Measurements from ENCODE around the gene BIK. TPM values are rescaled to one million over a fixed set of nuclear protein-coding genes. Genes with fewer than 3 reads are reported as not detected.

Gene BIK
- total and polyA plus RNA-seq, 2 experiments from 2014 or later, result 9.6 to 9.8 TPM

- H3K79me2 ChIP-seq (replicated peaks; ENCODE audit: insufficient read depth), result no peaks in the 10 kb centered on the region
- H3K27ac ChIP-seq (ENCODE audit: low read depth), result no peak overlapping the region
- H3K4me1 Mint-ChIP-seq, result peaks cover 8% of the 10 kb centered on the region; the same call in 2 of the 3 replicates
- no peaks in the 10 kb centered on the region for H3K27me3 ChIP-seq (ENCODE audit: insufficient read depth)
- no peak overlapping the region for H2AFZ ChIP-seq
- H3K9me3 Mint-ChIP-seq, result no peaks in the 10 kb centered on the region
- no peak overlapping the region for H3K4me3 ChIP-seq
- H3K36me3 ChIP-seq (ENCODE audit: insufficient read depth), result no peaks in the 10 kb centered on the region
- peaks cover 3% of the 10 kb centered on the region for H3K27me3 Mint-ChIP-seq (ENCODE audit: insufficient read depth, low read depth, poor library complexity)
- no peaks in the 10 kb centered on the region; the same call in 1 of the 2 replicates for H3F3A ChIP-seq (replicated peaks; ENCODE audit: low read depth)
- H3K4me3 Mint-ChIP-seq, result no peak overlapping the region
- TF ChIP-seq STAT1 (IDR thresholded peaks at IDR 0.05; ENCODE audit: unreplicated experiment) (no peak), CREB1 (CRISPR knock-in tag; IDR thresholded peaks at IDR 0.05; ENCODE audit: low read depth) (no peak), EZH2 (IDR thresholded peaks at IDR 0.05; ENCODE audit: low read depth, unreplicated experiment) (no peak), JUNB (IDR thresholded peaks at IDR 0.05; ENCODE audit: unreplicated experiment) (no peak), NANOG (IDR thresholded peaks at IDR 0.05; ENCODE audit: borderline replicate concordance) (no peak), ZNF462 (CRISPR knock-in tag; IDR thresholded peaks at IDR 0.05) (no peak), ETS1 (IDR thresholded peaks at IDR 0.05) (no peak), EZH2phosphoT487 (IDR thresholded peaks at IDR 0.05; ENCODE audit: unreplicated experiment) (no peak), ZNF331 (CRISPR knock-in tag; IDR thresholded peaks at IDR 0.05; ENCODE audit: low read depth) (no peak), ZNF114 (CRISPR knock-in tag; IDR thresholded peaks at IDR 0.05) (no peak), CTCF (conservative IDR thresholded peaks at IDR 0.05; ENCODE audit: low read depth in 2 of 2) (no peak)
- TF ChIP-seq, protein P1, sequence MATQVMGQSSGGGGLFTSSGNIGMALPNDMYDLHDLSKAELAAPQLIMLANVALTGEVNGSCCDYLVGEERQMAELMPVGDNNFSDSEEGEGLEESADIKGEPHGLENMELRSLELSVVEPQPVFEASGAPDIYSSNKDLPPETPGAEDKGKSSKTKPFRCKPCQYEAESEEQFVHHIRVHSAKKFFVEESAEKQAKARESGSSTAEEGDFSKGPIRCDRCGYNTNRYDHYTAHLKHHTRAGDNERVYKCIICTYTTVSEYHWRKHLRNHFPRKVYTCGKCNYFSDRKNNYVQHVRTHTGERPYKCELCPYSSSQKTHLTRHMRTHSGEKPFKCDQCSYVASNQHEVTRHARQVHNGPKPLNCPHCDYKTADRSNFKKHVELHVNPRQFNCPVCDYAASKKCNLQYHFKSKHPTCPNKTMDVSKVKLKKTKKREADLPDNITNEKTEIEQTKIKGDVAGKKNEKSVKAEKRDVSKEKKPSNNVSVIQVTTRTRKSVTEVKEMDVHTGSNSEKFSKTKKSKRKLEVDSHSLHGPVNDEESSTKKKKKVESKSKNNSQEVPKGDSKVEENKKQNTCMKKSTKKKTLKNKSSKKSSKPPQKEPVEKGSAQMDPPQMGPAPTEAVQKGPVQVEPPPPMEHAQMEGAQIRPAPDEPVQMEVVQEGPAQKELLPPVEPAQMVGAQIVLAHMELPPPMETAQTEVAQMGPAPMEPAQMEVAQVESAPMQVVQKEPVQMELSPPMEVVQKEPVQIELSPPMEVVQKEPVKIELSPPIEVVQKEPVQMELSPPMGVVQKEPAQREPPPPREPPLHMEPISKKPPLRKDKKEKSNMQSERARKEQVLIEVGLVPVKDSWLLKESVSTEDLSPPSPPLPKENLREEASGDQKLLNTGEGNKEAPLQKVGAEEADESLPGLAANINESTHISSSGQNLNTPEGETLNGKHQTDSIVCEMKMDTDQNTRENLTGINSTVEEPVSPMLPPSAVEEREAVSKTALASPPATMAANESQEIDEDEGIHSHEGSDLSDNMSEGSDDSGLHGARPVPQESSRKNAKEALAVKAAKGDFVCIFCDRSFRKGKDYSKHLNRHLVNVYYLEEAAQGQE (IDR thresholded peaks at IDR 0.05; ENCODE audit: unreplicated experiment), result no peak
- H3K9me2 ChIP-seq (ENCODE audit: insufficient read depth), result no peaks in the 10 kb centered on the region
- no peak for ATAC-seq
- no peak overlapping the region for H3K4me2 ChIP-seq
- DNase-seq (ENCODE audit: low spot score), result no peak
- peaks cover 3% of the 10 kb centered on the region; the same call in 2 of the 3 replicates for H3K36me3 Mint-ChIP-seq (ENCODE audit: low read depth)
- no peaks in the 10 kb centered on the region; the same call in 1 of the 2 replicates for H3K4me1 ChIP-seq (ENCODE audit: insufficient read depth)
- H4K20me1 ChIP-seq (replicated peaks; ENCODE audit: insufficient read depth), result 0 out of 2 replicates have a peak, but pooled peaks cover 10% of the 10 kb centered on the region
- H3K27ac Mint-ChIP-seq, result no peak overlapping the region
These were observed 17.6 kb downstream of the BIK start for GRCh38 chr22:43128116-43128515.
